NCI-H2196 treated with DMSO at 0.1 percent for 48 hours (cell line): Measurements from ENCODE around the gene NLGN1.
A peak's percentile ranks its signal among the peaks of the same experiment; 100 is the strongest.

Experiments
- DNase-seq: peaks from one replicate; lab custom pipeline; 2025; ENCODE audit not compliant: unreplicated experiment; lab: John Stamatoyannopoulos, UW

The NLGN1 gene

GRCh38 chr3:173957646-173958045 lies 560.1 kb downstream of the NLGN1 start:
- no peak for DNase-seq

GRCh38 chr3:173958805-173959204 lies 561.3 kb downstream of the NLGN1 start:
- no peak for DNase-seq

GRCh38 chr3:173970281-173970680 lies 572.7 kb downstream of the NLGN1 start:
- no peak for DNase-seq

- DNase-seq, result no peak
These were observed 578.7 kb downstream of the NLGN1 start for GRCh38 chr3:173976281-173976680.

GRCh38 chr3:173977747-173978146 lies 580.2 kb downstream of the NLGN1 start:
- no peak for DNase-seq

GRCh38 chr3:173983343-173983742 lies 585.8 kb downstream of the NLGN1 start:
- DNase-seq, result no peak

- no peak for DNase-seq
These were observed 589.4 kb downstream of the NLGN1 start for GRCh38 chr3:173986861-173987410.

GRCh38 chr3:173988909-173989308 lies 591.4 kb downstream of the NLGN1 start:
- DNase-seq, result no peak

GRCh38 chr3:173992416-173992815 lies 594.9 kb downstream of the NLGN1 start:
- no peak for DNase-seq

- DNase-seq, result peak; percentile 13
These were observed 595.8 kb downstream of the NLGN1 start for GRCh38 chr3:173993299-173993698.

GRCh38 chr3:174000675-174001074 lies 603.1 kb downstream of the NLGN1 start:
- DNase-seq, result no peak

GRCh38 chr3:174002543-174002942 lies 605.0 kb downstream of the NLGN1 start:
- DNase-seq, result no peak

GRCh38 chr3:174010907-174011306 lies 613.4 kb downstream of the NLGN1 start:
- DNase-seq, result no peak

- DNase-seq, result no peak
These were observed 618.6 kb downstream of the NLGN1 start for GRCh38 chr3:174016186-174016585.

- DNase-seq, result no peak
These were observed 622.6 kb downstream of the NLGN1 start for GRCh38 chr3:174020156-174020555.

- no peak for DNase-seq
These were observed 625.9 kb downstream of the NLGN1 start for GRCh38 chr3:174023421-174023820.

- no peak for DNase-seq
These were observed 631.1 kb downstream of the NLGN1 start for GRCh38 chr3:174028673-174029072.

- DNase-seq, result peak; percentile 72
These were observed 637.9 kb downstream of the NLGN1 start for GRCh38 chr3:174035328-174035886.

- DNase-seq, result no peak
These were observed 648.8 kb downstream of the NLGN1 start for GRCh38 chr3:174046311-174046710.

- DNase-seq, result no peak
These were observed 651.9 kb downstream of the NLGN1 start for GRCh38 chr3:174049472-174049871.

GRCh38 chr3:174051191-174051590 lies 653.6 kb downstream of the NLGN1 start:
- DNase-seq, result peak; percentile 43

- no peak for DNase-seq
These were observed 661.3 kb downstream of the NLGN1 start for GRCh38 chr3:174058804-174059203.

GRCh38 chr3:174060431-174060830 lies 662.9 kb downstream of the NLGN1 start:
- DNase-seq, result no peak
